ENCODE measurements around the gene ZNF335.
A peak's percentile ranks its signal among the peaks of the same experiment; 100 is the strongest.

Gene ZNF335

GRCh38 chr20:45950330-45950646 lies 21.7 kb downstream of the ZNF335 start:
- DNase-seq = no peak

GRCh38 chr20:45949542-45950329 lies 22.3 kb downstream of the ZNF335 start:
- DNase-seq = no peak

- DNase-seq = no peak
Measured at GRCh38 chr20:45948742-45949541, 23.1 kb downstream of the ZNF335 start.

GRCh38 chr20:45948261-45948733 lies 23.7 kb downstream of the ZNF335 start:
- DNase-seq = no peak

GRCh38 chr20:45947110-45947866 lies 24.7 kb downstream of the ZNF335 start:
- no peak for DNase-seq

GRCh38 chr20:45946149-45946970 lies 25.6 kb downstream of the ZNF335 start:
- DNase-seq = no peak

- DNase-seq = no peak
Measured at GRCh38 chr20:45945678-45946148, 26.3 kb downstream of the ZNF335 start.

- no peak for DNase-seq
Measured at GRCh38 chr20:45944965-45945677, 26.9 kb downstream of the ZNF335 start.

GRCh38 chr20:45944151-45944964 lies 27.6 kb downstream of the ZNF335 start:
- no peak for DNase-seq

GRCh38 chr20:45943613-45944012 lies 28.4 kb downstream of the ZNF335 start:
- DNase-seq = no peak

GRCh38 chr20:45940469-45940868 lies 31.5 kb downstream of the ZNF335 start:
- no peak for DNase-seq

- DNase-seq = no peak
Measured at GRCh38 chr20:45940053-45940452, 31.9 kb downstream of the ZNF335 start.

- DNase-seq = no peak
Measured at GRCh38 chr20:45938727-45939438, 33.1 kb downstream of the ZNF335 start.

- no peak for DNase-seq
Measured at GRCh38 chr20:45937765-45938164, 34.2 kb downstream of the ZNF335 start.

GRCh38 chr20:45935416-45936046 lies 36.5 kb downstream of the ZNF335 start:
- no peak for DNase-seq

GRCh38 chr20:45934586-45935415 lies 37.2 kb downstream of the ZNF335 start, which contains the start of gene PCIF1:
TSS of gene PCIF1 (plus strand) at chr20:45934683. CDS start at chr20:45939000, 4,317 bp downstream.
- DNase-seq = peak; percentile 96

- DNase-seq = no peak
Measured at GRCh38 chr20:45934046-45934585, 37.9 kb downstream of the ZNF335 start.
